GM12878 (cell line): ENCODE results near the gene TECPR1. TPM values are rescaled to one million over a fixed set of nuclear protein-coding genes. Genes with fewer than 3 reads are reported as not detected.
A peak's percentile ranks its signal among the peaks of the same experiment; 100 is the strongest.

Source experiments
- BHLHE40 ChIP-seq, 2 experiments: fragments of 450-650 bp in 1 of 2; IDR thresholded peaks; 2 replicates each; pipeline ENCODE4 v1.6.1; 2011 to 2017; ENCODE audit warnings: low read depth in 2 of 2, borderline replicate concordance in 1 of 2, improper control_type of control experiment in 1 of 2, low read length in 1 of 2, mild to moderate bottlenecking in 1 of 2
- CEBPZ ChIP-seq: fragments of 150-350 bp; IDR thresholded peaks from 2 replicates; pipeline ENCODE4 v1.6.1; 2016; ENCODE audit warnings: low read depth, low read length
- FOS ChIP-seq: IDR thresholded peaks from 3 replicates; pipeline ENCODE4 v1.6.1; 2011; ENCODE audit warnings: borderline replicate concordance; ENCODE audit not compliant: insufficient read length; ENCODE audit errors: extremely low read depth
- IKZF1 ChIP-seq: fragments of 450-650 bp; conservative IDR thresholded peaks from 2 replicates; pipeline ENCODE4 v1.6.1; 2017; ENCODE audit warnings: antibody characterized with exemption, mild to moderate bottlenecking
- LARP7 ChIP-seq: fragments of 450-650 bp; IDR thresholded peaks from 2 replicates; pipeline ENCODE4 v1.6.1; 2017; ENCODE audit warnings: mild to moderate bottlenecking
- MEF2A ChIP-seq: IDR thresholded peaks from 2 replicates; pipeline ENCODE4 v1.6.1; 2011; ENCODE audit warnings: low read depth, mild to moderate bottlenecking, low read length, moderate library complexity; ENCODE audit not compliant: insufficient read depth
- NBN ChIP-seq: fragments of 450-650 bp; IDR thresholded peaks from 2 replicates; pipeline ENCODE4 v1.6.1; 2016
- NR2F1 ChIP-seq: fragments of 450-650 bp; conservative IDR thresholded peaks from 2 replicates; pipeline ENCODE4 v1.6.1; 2017; ENCODE audit warnings: mild to moderate bottlenecking
- POU2F2 ChIP-seq: IDR thresholded peaks from 3 replicates; pipeline ENCODE4 v1.6.1; 2011; ENCODE audit warnings: low read depth, mild to moderate bottlenecking, low read length, borderline replicate concordance
- STAT3 ChIP-seq: IDR thresholded peaks from 2 replicates; pipeline ENCODE4 v1.6.1; 2011; ENCODE audit warnings: low read depth, low read length, improper control_type of control experiment
- USF1 ChIP-seq: IDR thresholded peaks from 2 replicates; pipeline ENCODE4 v1.6.1; 2011; ENCODE audit warnings: borderline replicate concordance, low read depth, mild to moderate bottlenecking, moderate library complexity, mixed read lengths, low read length; ENCODE audit not compliant: insufficient read depth; ENCODE audit errors: extremely low read length
- polyA plus RNA-seq, 11 experiments: library from polyadenylated mRNA; depleted of rRNA in 4 of 11; unstranded in 6 of 11; stranded (reverse) in 5 of 11; fragments of >200 nt; fragmentation: Nextera tagmentation in 4 of 11; fragmentation: Illumina TruSeq in 1 of 11; extraction: Ambion mirVana in 4 of 11; extraction: Trizol in 1 of 11; gene quantifications; 1 replicate in 1 of 11; 2 replicates in 10 of 11; pipeline versions ENCODE4 v1.2.1 to v1.2.3, GENCODE V29; 2011 to 2016; ENCODE audit warnings: inconsistent platforms in 2 of 11, missing spikeins in 2 of 11, low read depth in 1 of 11
- total RNA-seq, 4 experiments: library from RNA; depleted of rRNA in 3 of 4; stranded (reverse); fragments of >200 nt in 3 of 4; fragmentation: Illumina TruSeq in 1 of 4; extraction: Trizol in 1 of 4; gene quantifications; 2 replicates each; pipeline versions ENCODE4 v1.2.1 to v1.2.3, GENCODE V29; 2013 to 2021

TECPR1 gene
- total and polyA plus RNA-seq, 10 of the 15 experiments (the other 5 are each of a cell fraction or from before 2014, with no cell fraction given), result 0.26 to 16.8 (median 4.2) TPM

DNA sequence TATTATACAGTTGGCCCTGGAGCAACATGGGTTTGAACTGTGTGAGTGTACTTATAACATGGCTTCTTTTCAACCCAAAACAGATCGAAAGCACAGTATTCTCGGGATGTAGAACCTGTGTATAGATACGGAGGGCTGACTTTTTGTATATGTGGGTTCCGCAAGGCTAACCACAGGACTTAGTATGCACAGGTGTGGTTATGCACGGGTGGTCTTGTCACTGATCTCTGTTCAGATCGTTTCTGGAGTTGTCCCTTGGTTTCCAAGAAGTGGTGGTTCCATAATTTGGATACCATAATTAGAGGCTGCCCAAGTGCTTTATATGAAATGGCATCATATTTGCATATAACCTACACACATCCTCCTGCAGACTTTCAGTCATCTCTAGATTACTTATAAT, 51.7 kb downstream of the TECPR1 start (continued):
- TF ChIP-seq CEBPZ (no peak), LARP7 (no peak), POU2F2 (peak; percentile 89), IKZF1 (no peak; the same call in 1 of the 2 replicates), NR2F1 (peak; percentile 62; the same call in 1 of the 2 replicates), STAT3 (no peak), NBN (no peak), USF1 (no peak), BHLHE40 (IDR thresholded peaks at IDR 0.05; ENCODE audit: borderline replicate concordance in 1 of 2, low read depth in 2 of 2, low read length in 1 of 2) (peak; percentile 94 to 98), MEF2A (0 out of 2 replicates have a peak, but pooled peaks have one; percentile 5), FOS (no peak)
